BE2C (cell line): Measurements from ENCODE around the gene SEC14L1.

Experiments used
- DNase-seq: peaks from one replicate; pipeline ENCODE4 v3.0.0-alpha.2; 2020
- H3K27me3 ChIP-seq: fragments of 250-450 bp; sonication (Bioruptor Pico); 2 replicates; pipeline ENCODE4 v1.5.1; 2020; ENCODE audit warnings: mild to moderate bottlenecking
- H3K36me3 ChIP-seq: fragments of 250-450 bp; sonication (Bioruptor Pico); 2 replicates; pipeline ENCODE4 v1.5.1; 2020; ENCODE audit warnings: mild to moderate bottlenecking
- H3K4me1 ChIP-seq: fragments of 250-450 bp; sonication (Bioruptor Pico); 2 replicates; pipeline ENCODE4 v1.5.1; 2020
- H3K4me3 ChIP-seq: 2 replicates; pipeline ENCODE4 v1.5.1; 2011; ENCODE audit warnings: low read depth, low read length
- H3K9me3 ChIP-seq: fragments of 250-450 bp; sonication (Bioruptor Pico); 2 replicates; pipeline ENCODE4 v1.5.1; 2020
- TF ChIP-seq, protein P1 (sequence below): IDR thresholded peaks from 2 replicates; pipeline ENCODE4 v1.5.1; 2012; ENCODE audit warnings: mild to moderate bottlenecking, low read depth, low read length

Gene SEC14L1

GRCh38 chr17:77264617-77265230 lies 124.0 kb downstream of the SEC14L1 start:
- Histone ChIP-seq H3K9me3 (no peaks in the 10 kb centered on the region), H3K36me3 (no peaks in the 10 kb centered on the region), H3K4me3 (no peak overlapping the region), H3K27me3 (no peaks in the 10 kb centered on the region), H3K4me1 (no peaks in the 10 kb centered on the region)
- TF ChIP-seq, protein P1, sequence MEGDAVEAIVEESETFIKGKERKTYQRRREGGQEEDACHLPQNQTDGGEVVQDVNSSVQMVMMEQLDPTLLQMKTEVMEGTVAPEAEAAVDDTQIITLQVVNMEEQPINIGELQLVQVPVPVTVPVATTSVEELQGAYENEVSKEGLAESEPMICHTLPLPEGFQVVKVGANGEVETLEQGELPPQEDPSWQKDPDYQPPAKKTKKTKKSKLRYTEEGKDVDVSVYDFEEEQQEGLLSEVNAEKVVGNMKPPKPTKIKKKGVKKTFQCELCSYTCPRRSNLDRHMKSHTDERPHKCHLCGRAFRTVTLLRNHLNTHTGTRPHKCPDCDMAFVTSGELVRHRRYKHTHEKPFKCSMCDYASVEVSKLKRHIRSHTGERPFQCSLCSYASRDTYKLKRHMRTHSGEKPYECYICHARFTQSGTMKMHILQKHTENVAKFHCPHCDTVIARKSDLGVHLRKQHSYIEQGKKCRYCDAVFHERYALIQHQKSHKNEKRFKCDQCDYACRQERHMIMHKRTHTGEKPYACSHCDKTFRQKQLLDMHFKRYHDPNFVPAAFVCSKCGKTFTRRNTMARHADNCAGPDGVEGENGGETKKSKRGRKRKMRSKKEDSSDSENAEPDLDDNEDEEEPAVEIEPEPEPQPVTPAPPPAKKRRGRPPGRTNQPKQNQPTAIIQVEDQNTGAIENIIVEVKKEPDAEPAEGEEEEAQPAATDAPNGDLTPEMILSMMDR = no peak
- no peak for DNase-seq

DNA sequence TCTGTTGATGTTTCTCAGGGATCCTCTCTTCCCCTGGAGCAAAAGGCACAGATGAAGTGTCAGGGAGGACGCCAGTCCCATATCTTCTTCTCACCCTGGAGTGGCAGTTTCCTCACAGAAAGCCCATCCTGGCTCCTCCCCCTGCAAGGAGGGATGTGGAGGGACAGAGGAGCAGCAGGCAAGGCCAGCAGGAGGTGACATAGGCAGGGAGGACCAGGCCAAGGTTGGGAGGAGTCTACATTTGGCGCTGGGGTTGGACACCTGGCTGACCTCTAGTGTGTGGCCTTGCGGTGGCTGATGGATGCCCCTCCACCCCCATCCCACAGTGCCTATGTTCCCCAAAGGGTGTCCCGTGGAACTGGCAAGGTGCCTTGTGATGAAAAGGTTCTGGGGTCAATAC lies 125.4 kb downstream of the SEC14L1 start:
- Histone ChIP-seq H3K4me1 (no peaks in the 10 kb centered on the region), H3K4me3 (no peak overlapping the region), H3K36me3 (no peaks in the 10 kb centered on the region), H3K27me3 (no peaks in the 10 kb centered on the region), H3K9me3 (no peaks in the 10 kb centered on the region)
- DNase-seq = no peak
- TF ChIP-seq, protein P1 = no peak
